GM12891 (cell line): ENCODE data around the gene MAGED4B. TPM values are rescaled to one million over a fixed set of nuclear protein-coding genes. Genes with fewer than 3 reads are reported as not detected.
"Not testable (repeated sequence)": the region's sequence is repeated elsewhere in the genome, so short reads cannot be mapped to it uniquely, and the experiment has no call there.

Experiments used
- DNase-seq: peaks from one replicate; pipeline ENCODE4 v3.0.0; 2011; ENCODE audit warnings: low spot score; ENCODE audit not compliant: insufficient read length
- FAIRE-seq: peaks from 2 replicates; lab custom pipeline; 2011; peaks lifted over from hg19 to GRCh38; lab: Jason Lieb, UNC
- PAX5 ChIP-seq: IDR thresholded peaks from 2 replicates; pipeline ENCODE4 v1.6.1; 2011; ENCODE audit warnings: low read length, moderate library complexity, mild to moderate bottlenecking; ENCODE audit not compliant: insufficient read depth, severe bottlenecking
- POLR2A ChIP-seq: IDR thresholded peaks from 2 replicates; pipeline ENCODE4 v1.6.1; 2011; ENCODE audit warnings: low read depth, low read length, control low read depth
- POLR2AphosphoS5 ChIP-seq: IDR thresholded peaks from 2 replicates; pipeline ENCODE4 v1.6.1; 2011; ENCODE audit warnings: low read depth, low read length, control low read depth
- POU2F2 ChIP-seq: IDR thresholded peaks from 2 replicates; pipeline ENCODE4 v1.6.1; 2011; ENCODE audit warnings: low read depth, mild to moderate bottlenecking, control low read depth, low read length, moderate library complexity
- SPI1 ChIP-seq: IDR thresholded peaks from 2 replicates; pipeline ENCODE4 v1.6.1; 2011; ENCODE audit warnings: low read depth, low read length, control low read depth
- TAF1 ChIP-seq: IDR thresholded peaks from 2 replicates; pipeline ENCODE4 v1.6.1; 2011; ENCODE audit warnings: low read depth, low read length, control low read depth
- polyA plus RNA-seq: library from polyadenylated mRNA; unstranded; fragments of >200 nt; gene quantifications from one replicate; pipeline ENCODE4 v1.2.1, GENCODE V29; 2012; ENCODE audit warnings: low read depth, missing spikeins, inconsistent platforms; ENCODE audit not compliant: missing spikeins

Gene MAGED4B
- not detected for polyA plus RNA-seq

GRCh38 chrX:52068666-52069640 is at the start of gene MAGED4B:
Gene MAGED4B (minus strand): TSS chrX:52069183. CDS start chrX:52068172, 1,011 bp downstream.
- DNase-seq, FAIRE-seq: not testable (repeated sequence)

- no peak for DNase-seq
- no peak for TF ChIP-seq SPI1
- TF ChIP-seq POU2F2 = no peak
- no peak for TF ChIP-seq PAX5
- no peak for TF ChIP-seq TAF1
- TF ChIP-seq POLR2AphosphoS5 = no peak
- TF ChIP-seq POLR2A = no peak
- FAIRE-seq = no peak
Observed at GRCh38 chrX:52118262-52118661, 49.3 kb upstream of the MAGED4B start.

- DNase-seq = no peak
- TF ChIP-seq POLR2A (no peak), TAF1 (no peak), PAX5 (no peak), POU2F2 (no peak), POLR2AphosphoS5 (no peak), SPI1 (no peak)
- no peak for FAIRE-seq
Observed at GRCh38 chrX:52082578-52082977, 13.6 kb upstream of the MAGED4B start.

GRCh38 chrX:52078131-52078530 is 9.1 kb upstream of the MAGED4B start:
- no peak for TF ChIP-seq POLR2AphosphoS5
- no peak for TF ChIP-seq POLR2A
- no peak for TF ChIP-seq POU2F2
- no peak for TF ChIP-seq TAF1
- no peak for TF ChIP-seq SPI1
- no peak for TF ChIP-seq PAX5
- FAIRE-seq (no peak), DNase-seq (no peak)

- not testable (repeated sequence) for FAIRE-seq, DNase-seq
Observed at GRCh38 chrX:52042288-52042687, 26.7 kb downstream of the MAGED4B start.

- TF ChIP-seq POLR2AphosphoS5 = no peak
- no peak for TF ChIP-seq POLR2A
- TF ChIP-seq PAX5 = no peak
- no peak for TF ChIP-seq SPI1
- TF ChIP-seq TAF1 = no peak
- TF ChIP-seq POU2F2 = no peak
- FAIRE-seq (no peak), DNase-seq (no peak)
Observed at GRCh38 chrX:52034211-52034610, 34.8 kb downstream of the MAGED4B start.

- no peak for DNase-seq
- no peak for FAIRE-seq
- TF ChIP-seq TAF1 (no peak), SPI1 (no peak), POLR2A (no peak), POU2F2 (no peak), PAX5 (no peak), POLR2AphosphoS5 (no peak)
Observed at GRCh38 chrX:52031371-52031770, 37.6 kb downstream of the MAGED4B start.

- TF ChIP-seq POLR2A = no peak
- TF ChIP-seq POU2F2 = no peak
- TF ChIP-seq PAX5 = no peak
- TF ChIP-seq SPI1 = no peak
- TF ChIP-seq POLR2AphosphoS5 = no peak
- no peak for TF ChIP-seq TAF1
- FAIRE-seq (no peak), DNase-seq (no peak)
Observed at GRCh38 chrX:52015794-52016193, 53.2 kb downstream of the MAGED4B start.
